HG02759 (cell line): ENCODE results near the gene MAP7.
"Not testable (repeated sequence)": the region's sequence is repeated elsewhere in the genome, so short reads cannot be mapped to it uniquely, and the experiment has no call there.

Source experiments
- ATAC-seq: cut with Tn5 transposase; IDR thresholded peaks from one replicate; pipeline ENCODE4 v1.9.1; 2021; ENCODE audit warnings: mild to moderate bottlenecking, moderate library complexity; ENCODE audit not compliant: unreplicated experiment

Gene MAP7

DNA sequence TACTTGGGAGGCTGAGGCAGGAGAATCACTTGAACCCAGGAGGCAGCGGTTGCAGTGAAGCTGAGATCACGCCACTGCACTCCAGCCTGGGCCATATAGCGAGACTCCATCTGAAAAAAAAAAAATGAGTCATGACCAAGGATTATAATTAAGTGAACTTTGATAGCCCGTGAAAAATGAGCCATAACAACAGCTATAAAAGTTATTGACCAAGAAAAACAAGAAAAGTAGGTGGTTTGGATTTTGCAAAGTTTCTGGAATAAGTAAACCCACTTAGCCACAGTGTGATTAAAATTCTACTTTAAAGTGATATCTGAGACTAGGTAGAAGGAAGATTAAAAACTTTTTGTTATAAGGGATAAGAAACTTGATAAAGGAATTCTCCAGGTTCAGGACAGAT is 234.6 kb downstream of the MAP7 start:
- ATAC-seq: no peak

GRCh38 chr6:136312975-136313374 is 237.2 kb downstream of the MAP7 start:
- no peak for ATAC-seq

DNA sequence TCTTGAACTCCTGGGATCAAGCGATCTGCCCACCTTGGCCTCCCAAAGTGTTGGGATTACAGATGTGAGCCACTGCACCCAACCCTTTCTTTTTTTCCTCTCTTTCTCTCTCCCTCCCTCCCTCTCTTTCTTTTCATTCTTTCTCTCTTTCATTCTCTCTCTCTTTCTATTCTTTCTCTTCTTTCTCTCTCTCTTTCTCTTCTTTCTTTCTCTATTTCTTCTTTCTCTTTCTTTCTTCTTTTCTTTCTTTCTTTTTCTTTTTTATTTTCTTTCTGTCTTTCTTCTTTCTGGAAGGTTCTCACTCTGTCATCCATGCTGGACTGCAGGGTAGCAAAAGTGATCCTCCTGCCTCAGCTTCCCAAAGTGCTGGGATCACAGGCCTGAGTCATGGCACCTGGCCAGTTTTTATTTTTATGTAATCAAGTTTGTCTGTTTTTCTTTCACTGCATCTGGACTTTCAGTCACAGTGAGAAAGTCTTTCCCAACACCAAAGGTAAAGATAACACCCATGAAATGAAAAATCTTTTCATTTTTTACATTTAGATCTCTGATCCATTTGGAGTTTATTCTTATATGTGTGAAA is 240.4 kb downstream of the MAP7 start:
- no peak for ATAC-seq

DNA sequence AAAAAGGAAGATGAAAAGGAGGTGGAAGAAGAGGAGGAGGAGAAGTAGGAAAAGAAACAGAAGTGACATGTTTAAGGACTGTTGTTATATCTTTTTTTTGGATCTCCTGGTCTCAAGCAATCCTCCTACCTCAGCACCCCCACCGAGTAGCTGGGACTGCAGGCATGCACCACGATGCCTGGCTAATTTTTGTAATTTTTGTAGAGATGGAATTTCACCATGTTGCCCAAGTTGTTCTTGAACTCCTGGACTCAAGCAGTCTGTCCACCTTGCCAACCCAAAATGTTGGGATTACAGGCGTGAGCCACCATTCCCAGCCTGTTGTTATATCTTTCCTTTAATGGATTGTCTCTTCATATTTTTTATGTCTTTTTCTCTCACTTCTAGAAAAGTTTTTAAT is 241.1 kb downstream of the MAP7 start:
- no peak for ATAC-seq

DNA sequence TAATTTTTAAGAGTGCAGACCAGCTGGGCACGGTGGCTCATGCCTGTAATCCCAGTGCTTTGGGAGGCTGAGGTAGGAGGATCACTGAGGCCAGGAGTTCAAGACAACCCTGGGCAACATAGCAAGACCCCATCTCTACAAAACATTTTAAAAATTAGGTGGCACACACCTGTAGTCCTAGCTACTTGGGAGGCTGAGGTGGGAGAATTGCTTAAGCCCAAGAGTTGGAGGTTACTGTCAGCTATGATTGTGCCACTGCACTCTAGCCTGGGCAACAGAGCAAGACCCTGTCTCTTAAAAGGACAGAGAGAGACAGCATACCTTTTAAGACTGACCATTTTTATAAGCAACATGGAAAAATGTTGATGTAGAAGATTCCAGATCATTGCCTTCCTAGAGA is 241.8 kb downstream of the MAP7 start:
- not testable (repeated sequence) for ATAC-seq

- ATAC-seq: no peak
Measured at GRCh38 chr6:136307351-136307750, 242.9 kb downstream of the MAP7 start.

- no peak for ATAC-seq
Measured at GRCh38 chr6:136306466-136306865, 243.8 kb downstream of the MAP7 start.

DNA sequence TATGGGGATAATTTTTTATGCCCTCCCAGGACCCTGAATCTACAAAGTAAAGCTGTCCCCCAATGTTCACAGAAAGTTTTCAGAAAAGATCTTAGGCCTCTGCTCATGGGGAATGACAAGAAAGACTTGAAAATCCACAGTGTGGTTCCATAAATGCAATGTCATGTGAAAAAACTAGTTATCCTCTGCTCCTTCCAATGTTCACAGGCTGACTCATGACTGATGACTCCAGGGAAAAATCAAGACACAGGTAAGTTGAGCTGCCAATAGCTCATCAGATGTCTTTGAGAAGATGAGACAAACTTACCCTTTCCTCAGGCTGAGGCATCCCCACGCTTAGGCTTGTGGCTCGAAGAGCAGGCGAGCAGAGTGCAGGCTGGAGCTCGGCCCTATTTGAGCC is 245.8 kb downstream of the MAP7 start:
- no peak for ATAC-seq

GRCh38 chr6:136303516-136303915 is 246.7 kb downstream of the MAP7 start:
- no peak for ATAC-seq

GRCh38 chr6:136294621-136295020 is 255.6 kb downstream of the MAP7 start:
- no peak for ATAC-seq
